Smooth muscle cell (in vitro differentiated cells): ENCODE measurements around the gene PXYLP1. TPM values are rescaled to one million over a fixed set of nuclear protein-coding genes. Genes with fewer than 3 reads are reported as not detected.

Experiments used
- DNase-seq: peaks from one replicate; lab custom pipeline; 2025; ENCODE audit not compliant: unreplicated experiment; lab: John Stamatoyannopoulos, UW
- H2AFZ ChIP-seq: fragments of 200-600 bp; sonication (generic); 2 replicates; pipeline ENCODE4 v1.6.0; 2016; ENCODE audit warnings: antibody characterized with exemption, low read depth, mild to moderate bottlenecking
- H3F3A ChIP-seq: fragments of 200-600 bp; sonication (generic); 2 replicates; pipeline ENCODE4 v1.6.0; 2017; ENCODE audit warnings: antibody characterized with exemption, low read depth
- H3K27ac ChIP-seq: fragments of 200-600 bp; sonication (generic); 2 replicates; pipeline ENCODE4 v1.5.1; 2016; ENCODE audit warnings: low read depth, mild to moderate bottlenecking
- H3K27me3 ChIP-seq: fragments of 200-600 bp; sonication (generic); 2 replicates; pipeline ENCODE4 v1.6.1; 2016; ENCODE audit warnings: low read depth, mild to moderate bottlenecking
- H3K36me3 ChIP-seq: fragments of 200-600 bp; sonication (generic); 2 replicates; pipeline ENCODE4 v1.5.1; 2016; ENCODE audit warnings: low read depth
- H3K4me1 ChIP-seq: fragments of 200-600 bp; sonication (generic); 2 replicates; pipeline ENCODE4 v1.5.1; 2016; ENCODE audit warnings: low read depth
- H3K4me2 ChIP-seq: fragments of 200-600 bp; sonication (generic); 2 replicates; pipeline ENCODE4 v1.6.0; 2016; ENCODE audit warnings: mild to moderate bottlenecking
- H3K4me3 ChIP-seq: fragments of 200-600 bp; sonication (generic); 2 replicates; pipeline ENCODE4 v1.5.1; 2016; ENCODE audit warnings: mild to moderate bottlenecking
- H3K79me2 ChIP-seq: fragments of 200-600 bp; sonication (generic); 2 replicates; pipeline ENCODE4 v1.6.0; 2016; ENCODE audit warnings: low read depth, mild to moderate bottlenecking
- H3K9ac ChIP-seq: fragments of 200-600 bp; sonication (generic); 2 replicates; pipeline ENCODE4 v1.6.0; 2016; ENCODE audit warnings: low read depth
- H3K9me3 ChIP-seq: fragments of 200-600 bp; sonication (generic); replicated peaks from 2 replicates; pipeline ENCODE4 v1.5.1; 2016; ENCODE audit warnings: low read depth
- H4K20me1 ChIP-seq: fragments of 200-600 bp; sonication (generic); 2 replicates; pipeline ENCODE4 v1.6.0; 2016; ENCODE audit warnings: low read depth
- CTCF ChIP-seq: fragments of 200-600 bp; sonication (generic); IDR thresholded peaks from 2 replicates; pipeline ENCODE4 v1.5.1; 2017; ENCODE audit warnings: borderline replicate concordance, mild to moderate bottlenecking, antibody characterized with exemption; ENCODE audit not compliant: insufficient read depth, poor library complexity, severe bottlenecking
- WGBS: methylation state at CpG from one replicate; pipeline ENCODE4 v1.1.7; 2016; ENCODE audit warnings: low lambda C conversion rate; 5-methylcytosine and 5-hydroxymethylcytosine counted together
- polyA plus RNA-seq: library from polyadenylated mRNA; unstranded; fragments of >200 nt; fragmentation: Nextera tagmentation; extraction: Ambion mirVana; gene quantifications from 2 replicates; pipeline ENCODE4 v1.2.1, GENCODE V29; 2016
- total RNA-seq: library from RNA; depleted of rRNA; stranded (reverse); fragments of >200 nt; gene quantifications from 2 replicates; pipeline ENCODE4 v1.2.3, GENCODE V29; 2014

Gene PXYLP1
- total and polyA plus RNA-seq, 2 experiments from 2014 or later, result 3.3 to 5.6 TPM

- Histone ChIP-seq H3K9me3 (no peaks in the 10 kb centered on the region), H3K79me2 (no peaks in the 10 kb centered on the region), H3F3A (no peaks in the 10 kb centered on the region), H3K4me1 (no peaks in the 10 kb centered on the region), H4K20me1 (no peaks in the 10 kb centered on the region), H3K27ac (no peak overlapping the region), H2AFZ (no peak overlapping the region), H3K4me3 (no peak overlapping the region), H3K4me2 (no peak overlapping the region), H3K36me3 (no peaks in the 10 kb centered on the region), H3K27me3 (no peaks in the 10 kb centered on the region), H3K9ac (no peak overlapping the region)
- WGBS, result 93% methylated on average over 7 of the region's 7 CpGs
- TF ChIP-seq CTCF, result no peak
- DNase-seq, result no peak
Observed at GRCh38 chr3:141288336-141288990, 56.8 kb downstream of the PXYLP1 start.

GRCh38 chr3:141289228-141289772 lies 57.7 kb downstream of the PXYLP1 start:
- H4K20me1 ChIP-seq, result no peaks in the 10 kb centered on the region
- DNase-seq, result no peak
- H3K36me3 ChIP-seq, result no peaks in the 10 kb centered on the region
- no peak overlapping the region for H2AFZ ChIP-seq
- no peak overlapping the region for H3K9ac ChIP-seq
- WGBS, result 75% methylated on average over 2 of the region's 2 CpGs
- H3F3A ChIP-seq, result no peaks in the 10 kb centered on the region
- no peak overlapping the region for H3K27ac ChIP-seq
- H3K9me3 ChIP-seq, result no peaks in the 10 kb centered on the region
- no peak overlapping the region for H3K4me3 ChIP-seq
- H3K79me2 ChIP-seq, result no peaks in the 10 kb centered on the region
- H3K4me2 ChIP-seq, result no peak overlapping the region
- no peak for TF ChIP-seq CTCF
- H3K4me1 ChIP-seq, result peaks cover 4% of the 10 kb centered on the region
- H3K27me3 ChIP-seq, result no peaks in the 10 kb centered on the region

- H3K27ac ChIP-seq, result no peak overlapping the region
- 88% methylated on average over 12 of the region's 12 CpGs for WGBS
Observed at GRCh38 chr3:141291559-141292355, 60.1 kb downstream of the PXYLP1 start.

More at GRCh38 chr3:141291559-141292355, 60.1 kb downstream of the PXYLP1 start:
- no peak for TF ChIP-seq CTCF
- Histone ChIP-seq H3K9me3 (no peaks in the 10 kb centered on the region), H3K36me3 (no peaks in the 10 kb centered on the region), H3K79me2 (no peaks in the 10 kb centered on the region), H3K4me1 (peaks cover 9% of the 10 kb centered on the region), H4K20me1 (no peaks in the 10 kb centered on the region), H3K4me2 (no peak overlapping the region), H3F3A (no peaks in the 10 kb centered on the region), H3K4me3 (no peak overlapping the region), H3K27me3 (no peaks in the 10 kb centered on the region), H2AFZ (no peak overlapping the region), H3K9ac (no peak overlapping the region)
- DNase-seq, result no peak
